Stimulated activated naive B cell treated with anti-CD40 and anti-IgM and Interleukin-4, amounts not matched to agents 10 μg/mL and 1 μg/mL and 100 μg/mL, for 72 hours (primary cell): ENCODE results near the gene SORCS1.

Source experiments
- ATAC-seq, 2 donors: fragments of 150-1000 bp; cut with Tn5 transposase; replicated peaks; 2 replicates each; pipeline ENCODE4 v1.10.0; 2021; ENCODE audit warnings: moderate library complexity in 1 of 2
- DNase-seq: peaks from one replicate; pipeline ENCODE4 v3.0.0; 2021
- H3K27ac Mint-ChIP-seq: one replicate; pipeline ENCODE4 v1.8.0; 2022; ENCODE audit warnings: mild to moderate bottlenecking, mixed read lengths
- H3K27me3 Mint-ChIP-seq, 2 donors: one replicate each; pipeline ENCODE4 v1.8.0; 2022; ENCODE audit warnings: mixed read lengths in 2 of 2
- H3K36me3 Mint-ChIP-seq, 2 donors: one replicate each; pipeline ENCODE4 v1.8.0; 2022; ENCODE audit warnings: mixed read lengths in 2 of 2, mild to moderate bottlenecking in 1 of 2
- H3K4me1 Mint-ChIP-seq, 2 donors: one replicate each; pipeline ENCODE4 v1.8.0; 2022; ENCODE audit warnings: mixed read lengths in 2 of 2, mild to moderate bottlenecking in 1 of 2
- H3K4me3 Mint-ChIP-seq, 2 donors: one replicate each; pipeline ENCODE4 v1.8.0; 2022; ENCODE audit warnings: mild to moderate bottlenecking in 2 of 2, mixed read lengths in 2 of 2, moderate library complexity in 1 of 2
- H3K9me3 Mint-ChIP-seq, 2 donors: one replicate each; pipeline ENCODE4 v1.8.0; 2022; ENCODE audit warnings: mixed read lengths in 2 of 2, mild to moderate bottlenecking in 1 of 2

SORCS1 gene

GRCh38 chr10:107011105-107011504 lies 153.4 kb downstream of the SORCS1 start:
- H3K4me3 Mint-ChIP-seq, result no peak overlapping the region
- ATAC-seq (no peak), DNase-seq (no peak)
- no peak overlapping the region for H3K27ac Mint-ChIP-seq
- H3K36me3 Mint-ChIP-seq, result no peaks in the 10 kb centered on the region
- no peaks in the 10 kb centered on the region for H3K27me3 Mint-ChIP-seq
- no peaks in the 10 kb centered on the region for H3K4me1 Mint-ChIP-seq
- H3K9me3 Mint-ChIP-seq, result peaks cover 0 to 3% of the 10 kb centered on the region in 2 donors

GRCh38 chr10:107010531-107010930 lies 154.0 kb downstream of the SORCS1 start:
- Mint-ChIP-seq H3K4me3 (no peak overlapping the region), H3K27me3 (no peaks in the 10 kb centered on the region), H3K36me3 (no peaks in the 10 kb centered on the region), H3K27ac (no peak overlapping the region), H3K9me3 (peaks cover 0 to 3% of the 10 kb centered on the region in 2 donors), H3K4me1 (no peaks in the 10 kb centered on the region)
- no peak for DNase-seq
- ATAC-seq, result no peak

GRCh38 chr10:107004362-107004761 lies 160.1 kb downstream of the SORCS1 start:
- H3K27ac Mint-ChIP-seq, result no peak overlapping the region
- no peak for DNase-seq
- no peak overlapping the region for H3K4me3 Mint-ChIP-seq
- ATAC-seq, result no peak
- no peaks in the 10 kb centered on the region for H3K27me3 Mint-ChIP-seq
- H3K36me3 Mint-ChIP-seq, result no peaks in the 10 kb centered on the region
- H3K4me1 Mint-ChIP-seq, result no peaks in the 10 kb centered on the region
- no peaks in the 10 kb centered on the region for H3K9me3 Mint-ChIP-seq

GRCh38 chr10:107002068-107002467 lies 162.4 kb downstream of the SORCS1 start:
- peaks cover 0 to 4% of the 10 kb centered on the region in 2 donors for H3K27me3 Mint-ChIP-seq
- no peaks in the 10 kb centered on the region for H3K9me3 Mint-ChIP-seq
- H3K27ac Mint-ChIP-seq, result no peak overlapping the region
- ATAC-seq (no peak), DNase-seq (no peak)
- H3K4me3 Mint-ChIP-seq, result no peak overlapping the region
- H3K4me1 Mint-ChIP-seq, result no peaks in the 10 kb centered on the region
- no peaks in the 10 kb centered on the region for H3K36me3 Mint-ChIP-seq

- Mint-ChIP-seq H3K4me3 (no peak overlapping the region), H3K36me3 (no peaks in the 10 kb centered on the region), H3K4me1 (no peaks in the 10 kb centered on the region), H3K27me3 (peaks cover 0 to 4% of the 10 kb centered on the region in 2 donors), H3K9me3 (no peaks in the 10 kb centered on the region), H3K27ac (no peak overlapping the region)
- DNase-seq, result no peak
- no peak for ATAC-seq
Observed at GRCh38 chr10:106999118-106999707, 165.3 kb downstream of the SORCS1 start.

- Mint-ChIP-seq H3K9me3 (no peaks in the 10 kb centered on the region), H3K4me3 (no peak overlapping the region), H3K4me1 (no peaks in the 10 kb centered on the region), H3K36me3 (no peaks in the 10 kb centered on the region), H3K27me3 (peaks cover 0 to 4% of the 10 kb centered on the region in 2 donors), H3K27ac (no peak overlapping the region)
- no peak for DNase-seq
- no peak for ATAC-seq
Observed at GRCh38 chr10:106997721-106998120, 166.8 kb downstream of the SORCS1 start.

GRCh38 chr10:106996510-106996909 lies 168.0 kb downstream of the SORCS1 start:
- DNase-seq (no peak), ATAC-seq (no peak)
- Mint-ChIP-seq H3K9me3 (no peaks in the 10 kb centered on the region), H3K36me3 (no peaks in the 10 kb centered on the region), H3K27ac (no peak overlapping the region), H3K4me3 (no peak overlapping the region), H3K27me3 (peaks cover 0 to 4% of the 10 kb centered on the region in 2 donors), H3K4me1 (no peaks in the 10 kb centered on the region)

- Mint-ChIP-seq H3K27ac (no peak overlapping the region), H3K4me1 (no peaks in the 10 kb centered on the region), H3K9me3 (no peaks in the 10 kb centered on the region), H3K4me3 (no peak overlapping the region), H3K36me3 (no peaks in the 10 kb centered on the region), H3K27me3 (no peaks in the 10 kb centered on the region)
- DNase-seq, result no peak
- ATAC-seq, result no peak
Observed at GRCh38 chr10:106992055-106992454, 172.5 kb downstream of the SORCS1 start.

- no peak for ATAC-seq
Observed at GRCh38 chr10:106991091-106991490, 173.4 kb downstream of the SORCS1 start.

GRCh38 chr10:106987362-106987761 lies 177.1 kb downstream of the SORCS1 start:
- H3K9me3 Mint-ChIP-seq, result no peaks in the 10 kb centered on the region
- no peak overlapping the region for H3K4me3 Mint-ChIP-seq
- H3K4me1 Mint-ChIP-seq, result no peaks in the 10 kb centered on the region
- H3K27me3 Mint-ChIP-seq, result no peaks in the 10 kb centered on the region
- H3K27ac Mint-ChIP-seq, result no peak overlapping the region
- H3K36me3 Mint-ChIP-seq, result no peaks in the 10 kb centered on the region
- DNase-seq (no peak), ATAC-seq (no peak)

More at GRCh38 chr10:106991091-106991490, 173.4 kb downstream of the SORCS1 start:
- Mint-ChIP-seq H3K27me3 (no peaks in the 10 kb centered on the region), H3K9me3 (no peaks in the 10 kb centered on the region), H3K4me1 (no peaks in the 10 kb centered on the region), H3K36me3 (no peaks in the 10 kb centered on the region), H3K27ac (no peak overlapping the region), H3K4me3 (no peak overlapping the region)
- no peak for DNase-seq

- no peaks in the 10 kb centered on the region for H3K36me3 Mint-ChIP-seq
- DNase-seq (no peak), ATAC-seq (no peak)
- H3K4me1 Mint-ChIP-seq, result no peaks in the 10 kb centered on the region
- no peak overlapping the region for H3K27ac Mint-ChIP-seq
- H3K9me3 Mint-ChIP-seq, result no peaks in the 10 kb centered on the region
- H3K4me3 Mint-ChIP-seq, result no peak overlapping the region
- no peaks in the 10 kb centered on the region for H3K27me3 Mint-ChIP-seq
Observed at GRCh38 chr10:106982268-106982667, 182.2 kb downstream of the SORCS1 start.

GRCh38 chr10:106981452-106982075 lies 182.9 kb downstream of the SORCS1 start:
- Mint-ChIP-seq H3K9me3 (peaks cover 0 to 2% of the 10 kb centered on the region in 2 donors), H3K4me3 (no peak overlapping the region), H3K27me3 (no peaks in the 10 kb centered on the region), H3K36me3 (no peaks in the 10 kb centered on the region), H3K4me1 (no peaks in the 10 kb centered on the region), H3K27ac (no peak overlapping the region)
- ATAC-seq, result no peak
- no peak for DNase-seq

GRCh38 chr10:106980495-106981451 lies 183.7 kb downstream of the SORCS1 start:
- Mint-ChIP-seq H3K9me3 (peaks cover 0 to 2% of the 10 kb centered on the region in 2 donors), H3K4me1 (no peaks in the 10 kb centered on the region)
- ATAC-seq, result no peak

GRCh38 chr10:106978756-106979155 lies 185.8 kb downstream of the SORCS1 start:
- Mint-ChIP-seq H3K4me3 (no peak overlapping the region), H3K27ac (no peak overlapping the region), H3K4me1 (no peaks in the 10 kb centered on the region), H3K27me3 (no peaks in the 10 kb centered on the region), H3K9me3 (peaks cover 0 to 2% of the 10 kb centered on the region in 2 donors), H3K36me3 (no peaks in the 10 kb centered on the region)
- ATAC-seq (no peak), DNase-seq (no peak)

More at GRCh38 chr10:106980495-106981451, 183.7 kb downstream of the SORCS1 start:
- H3K36me3 Mint-ChIP-seq, result no peaks in the 10 kb centered on the region
- DNase-seq, result no peak
- H3K27ac Mint-ChIP-seq, result no peak overlapping the region
- no peaks in the 10 kb centered on the region for H3K27me3 Mint-ChIP-seq
- H3K4me3 Mint-ChIP-seq, result no peak overlapping the region
